Daoy (cell line): ENCODE data around the gene AOAH. TPM values are rescaled to one million over a fixed set of nuclear protein-coding genes. Genes with fewer than 3 reads are reported as not detected.

Experiments used
- DNase-seq: peaks from one replicate; pipeline ENCODE4 v3.0.0-alpha.2; 2015; ENCODE audit warnings: low read depth
- total RNA-seq: library from RNA; depleted of rRNA; stranded (reverse); fragments of >200 nt; shearing (Covaris generic); gene quantifications from 2 replicates; pipeline ENCODE4 v1.2.3, GENCODE V29; 2014

AOAH gene
- total RNA-seq, 1 experiment from 2014 or later, result 39.0 TPM

- no peak for DNase-seq
Measured at GRCh38 chr7:36692456-36692855, 31.8 kb downstream of the AOAH start.

GRCh38 chr7:36691983-36692382, 32.3 kb downstream of the AOAH start:
- no peak for DNase-seq

- DNase-seq, result no peak
Measured at GRCh38 chr7:36690514-36691187, 33.6 kb downstream of the AOAH start.

- DNase-seq, result no peak
Measured at GRCh38 chr7:36690041-36690440, 34.3 kb downstream of the AOAH start.

GRCh38 chr7:36686499-36686898, 37.8 kb downstream of the AOAH start:
- DNase-seq, result peak; percentile 81

- DNase-seq, result no peak
Measured at GRCh38 chr7:36684954-36685353, 39.3 kb downstream of the AOAH start.

- no peak for DNase-seq
Measured at GRCh38 chr7:36683695-36684357, 40.5 kb downstream of the AOAH start.

- no peak for DNase-seq
Measured at GRCh38 chr7:36683111-36683510, 41.2 kb downstream of the AOAH start.

GRCh38 chr7:36682102-36682501, 42.2 kb downstream of the AOAH start:
- no peak for DNase-seq

GRCh38 chr7:36677769-36678437, 46.4 kb downstream of the AOAH start:
- no peak for DNase-seq

GRCh38 chr7:36673703-36674102, 50.6 kb downstream of the AOAH start:
- DNase-seq, result peak; percentile 37

- no peak for DNase-seq
Measured at GRCh38 chr7:36671432-36671829, 52.9 kb downstream of the AOAH start.

GRCh38 chr7:36670585-36671431, 53.5 kb downstream of the AOAH start:
- peak; percentile 88 for DNase-seq

GRCh38 chr7:36668750-36669149, 55.5 kb downstream of the AOAH start:
- DNase-seq, result no peak

GRCh38 chr7:36668080-36668479, 56.2 kb downstream of the AOAH start:
- DNase-seq, result peak; percentile 63

GRCh38 chr7:36667007-36667745, 57.1 kb downstream of the AOAH start:
- no peak for DNase-seq

- no peak for DNase-seq
Measured at GRCh38 chr7:36663481-36663880, 60.8 kb downstream of the AOAH start.

GRCh38 chr7:36661135-36661840, 63.0 kb downstream of the AOAH start:
- peak; percentile 97 for DNase-seq

GRCh38 chr7:36659638-36660341, 64.5 kb downstream of the AOAH start:
- DNase-seq, result no peak

- DNase-seq, result peak; percentile 97
Measured at GRCh38 chr7:36659172-36659516, 65.2 kb downstream of the AOAH start.
